Liver (tissue), 3 donors: ENCODE results near the gene HCFC1R1.

Experiments used
- CTCF ChIP-seq: fragments of 150-350 bp; IDR thresholded peaks from 2 replicates; pipeline ENCODE4 v1.5.1; 2017; ENCODE audit warnings: improper control_type of control experiment, low read depth, low read length; ENCODE audit not compliant: missing input control
- HNF4A ChIP-seq, 2 donors: conservative IDR thresholded peaks; 2 replicates each; pipeline ENCODE4 v1.6.1; 2016; ENCODE audit warnings: antibody characterized with exemption in 2 of 2, mild to moderate bottlenecking in 2 of 2
- MAX ChIP-seq: IDR thresholded peaks from 2 replicates; pipeline ENCODE4 v1.6.1; 2016; ENCODE audit warnings: antibody characterized with exemption
- NR2F2 ChIP-seq: IDR thresholded peaks from 2 replicates; pipeline ENCODE4 v1.6.1; 2016; ENCODE audit warnings: antibody characterized with exemption
- RAD21 ChIP-seq, 2 donors: IDR thresholded peaks; 2 replicates each; pipeline ENCODE4 v1.6.1; 2016; ENCODE audit warnings: antibody characterized with exemption in 2 of 2, mild to moderate bottlenecking in 2 of 2
- REST ChIP-seq: IDR thresholded peaks from 2 replicates; pipeline ENCODE4 v1.6.1; 2016; ENCODE audit warnings: antibody characterized with exemption, mild to moderate bottlenecking
- RXRA ChIP-seq, 2 donors: IDR thresholded peaks; 2 replicates each; pipeline ENCODE4 v1.6.1; 2017 to 2018; ENCODE audit warnings: antibody characterized with exemption in 2 of 2, mild to moderate bottlenecking in 1 of 2
- SP1 ChIP-seq: IDR thresholded peaks from 2 replicates; pipeline ENCODE4 v1.6.1; 2018; ENCODE audit warnings: antibody characterized with exemption, mild to moderate bottlenecking
- YY1 ChIP-seq: IDR thresholded peaks from 2 replicates; pipeline ENCODE4 v1.6.1; 2016; ENCODE audit warnings: antibody characterized with exemption, mild to moderate bottlenecking
- ZBTB33 ChIP-seq: IDR thresholded peaks from 2 replicates; pipeline ENCODE4 v1.6.1; 2016; ENCODE audit warnings: antibody characterized with exemption
- donor health status: healthy.
- donor health status: healthy.

GRCh38 chr16:2973093-2973492 is 50.6 kb downstream of the HCFC1R1 start:
- TF ChIP-seq RAD21 (IDR thresholded peaks at IDR 0.05) (no peak), CTCF (no peak), MAX (no peak), YY1 (no peak), REST (no peak), NR2F2 (no peak), ZBTB33 (no peak), RXRA (IDR thresholded peaks at IDR 0.05) (no peak), SP1 (no peak), HNF4A (conservative IDR thresholded peaks at IDR 0.05) (no peak)
